Stomach smooth muscle (tissue), 2 donors: ENCODE results near the gene LGALSL.

ENCODE experiments used
- H3K27ac ChIP-seq: one replicate; pipeline ENCODE4 v1.7.0; 2013; ENCODE audit warnings: mild to moderate bottlenecking, low read length, inconsistent platforms
- H3K27me3 ChIP-seq, 2 donors: one replicate each; pipeline ENCODE4 v1.7.0; 2013; ENCODE audit warnings: low read length in 2 of 2; ENCODE audit not compliant: insufficient read depth in 2 of 2, control insufficient read depth in 1 of 2
- H3K36me3 ChIP-seq, 2 donors: one replicate each; pipeline ENCODE4 v1.7.0; 2013; ENCODE audit warnings: low read length in 2 of 2; ENCODE audit not compliant: control insufficient read depth in 2 of 2, insufficient read depth in 2 of 2
- H3K4me1 ChIP-seq: one replicate; pipeline ENCODE4 v1.7.0; 2013; ENCODE audit warnings: low read length; ENCODE audit not compliant: control insufficient read depth, insufficient read depth
- H3K4me3 ChIP-seq, 2 donors: one replicate each; pipeline ENCODE4 v1.7.0; 2013; ENCODE audit warnings: low read length in 2 of 2
- H3K9ac ChIP-seq, 2 donors: one replicate each; pipeline ENCODE4 v1.7.0; 2013; ENCODE audit warnings: low read length in 2 of 2, mild to moderate bottlenecking in 1 of 2
- H3K9me3 ChIP-seq, 2 donors: one replicate each; pipeline ENCODE4 v1.7.0; 2013; ENCODE audit warnings: low read length in 2 of 2; ENCODE audit not compliant: control insufficient read depth in 2 of 2
- donor health status: healthy.
- donor health status: Pancreatic carcinoma.

LGALSL gene

GRCh38 chr2:64471600-64471999, 17.6 kb downstream of the LGALSL start:
- no peaks in the 10 kb centered on the region for H3K27me3 ChIP-seq
- no peak overlapping the region for H3K9ac ChIP-seq
- H3K4me3 ChIP-seq: no peak overlapping the region
- H3K27ac ChIP-seq: no peak overlapping the region
- H3K4me1 ChIP-seq: no peaks in the 10 kb centered on the region
- no peaks in the 10 kb centered on the region for H3K9me3 ChIP-seq
- no peaks in the 10 kb centered on the region for H3K36me3 ChIP-seq

GRCh38 chr2:64472881-64473280, 18.9 kb downstream of the LGALSL start:
- Histone ChIP-seq H3K27me3 (no peaks in the 10 kb centered on the region), H3K4me1 (no peaks in the 10 kb centered on the region), H3K9ac (no peak overlapping the region), H3K27ac (no peak overlapping the region), H3K36me3 (no peaks in the 10 kb centered on the region), H3K4me3 (no peak overlapping the region), H3K9me3 (no peaks in the 10 kb centered on the region)

GRCh38 chr2:64474121-64474571, 20.2 kb downstream of the LGALSL start:
- no peak overlapping the region for H3K27ac ChIP-seq
- H3K4me3 ChIP-seq: no peak overlapping the region
- no peaks in the 10 kb centered on the region for H3K4me1 ChIP-seq
- no peaks in the 10 kb centered on the region for H3K27me3 ChIP-seq
- no peaks in the 10 kb centered on the region for H3K36me3 ChIP-seq
- H3K9ac ChIP-seq: no peak overlapping the region
- no peaks in the 10 kb centered on the region for H3K9me3 ChIP-seq

- H3K36me3 ChIP-seq: no peaks in the 10 kb centered on the region
- H3K27ac ChIP-seq: no peak overlapping the region
- H3K9me3 ChIP-seq: no peaks in the 10 kb centered on the region
- no peaks in the 10 kb centered on the region for H3K4me1 ChIP-seq
- H3K4me3 ChIP-seq: no peak overlapping the region
- H3K27me3 ChIP-seq: no peaks in the 10 kb centered on the region
- no peak overlapping the region for H3K9ac ChIP-seq
These were observed 20.7 kb downstream of the LGALSL start for GRCh38 chr2:64474636-64475035.

- no peaks in the 10 kb centered on the region for H3K4me1 ChIP-seq
- H3K4me3 ChIP-seq: no peak overlapping the region
- H3K9me3 ChIP-seq: no peaks in the 10 kb centered on the region
- no peaks in the 10 kb centered on the region for H3K27me3 ChIP-seq
- H3K9ac ChIP-seq: no peak overlapping the region
- H3K27ac ChIP-seq: no peak overlapping the region
- H3K36me3 ChIP-seq: no peaks in the 10 kb centered on the region
These were observed 23.1 kb downstream of the LGALSL start for GRCh38 chr2:64477037-64477436.

GRCh38 chr2:64477979-64478378, 24.0 kb downstream of the LGALSL start:
- H3K27ac ChIP-seq: no peak overlapping the region
- H3K36me3 ChIP-seq: no peaks in the 10 kb centered on the region
- H3K4me3 ChIP-seq: no peak overlapping the region
- no peaks in the 10 kb centered on the region for H3K4me1 ChIP-seq
- no peaks in the 10 kb centered on the region for H3K27me3 ChIP-seq
- no peak overlapping the region for H3K9ac ChIP-seq
- H3K9me3 ChIP-seq: no peaks in the 10 kb centered on the region

GRCh38 chr2:64478502-64479230, 24.7 kb downstream of the LGALSL start:
- no peaks in the 10 kb centered on the region for H3K9me3 ChIP-seq
- no peak overlapping the region for H3K4me3 ChIP-seq
- no peak overlapping the region for H3K9ac ChIP-seq
- no peaks in the 10 kb centered on the region for H3K4me1 ChIP-seq
- H3K27ac ChIP-seq: no peak overlapping the region
- no peaks in the 10 kb centered on the region for H3K27me3 ChIP-seq
- H3K36me3 ChIP-seq: no peaks in the 10 kb centered on the region

- no peaks in the 10 kb centered on the region for H3K4me1 ChIP-seq
- H3K27ac ChIP-seq: no peak overlapping the region
- H3K9ac ChIP-seq: no peak overlapping the region
- H3K4me3 ChIP-seq: no peak overlapping the region
- H3K9me3 ChIP-seq: no peaks in the 10 kb centered on the region
- H3K36me3 ChIP-seq: no peaks in the 10 kb centered on the region
- H3K27me3 ChIP-seq: no peaks in the 10 kb centered on the region
These were observed 25.5 kb downstream of the LGALSL start for GRCh38 chr2:64479259-64480117.

- Histone ChIP-seq H3K27me3 (no peaks in the 10 kb centered on the region), H3K9me3 (no peaks in the 10 kb centered on the region), H3K9ac (no peak overlapping the region), H3K4me1 (peaks cover 6% of the 10 kb centered on the region), H3K36me3 (no peaks in the 10 kb centered on the region), H3K27ac (no peak overlapping the region), H3K4me3 (no peak overlapping the region)
These were observed 27.7 kb downstream of the LGALSL start for GRCh38 chr2:64481665-64482064.

GRCh38 chr2:64482243-64482642, 28.3 kb downstream of the LGALSL start:
- Histone ChIP-seq H3K27ac (no peak overlapping the region), H3K9ac (no peak overlapping the region), H3K4me3 (no peak overlapping the region), H3K27me3 (no peaks in the 10 kb centered on the region), H3K36me3 (no peaks in the 10 kb centered on the region), H3K9me3 (no peaks in the 10 kb centered on the region), H3K4me1 (peaks cover 6% of the 10 kb centered on the region)
